H9 (cell line): Measurements from ENCODE around the gene LRRC36. TPM values are rescaled to one million over a fixed set of nuclear protein-coding genes. Genes with fewer than 3 reads are reported as not detected.

Experiments used
- DNase-seq: peaks from one replicate; pipeline ENCODE4 v3.0.0-alpha.2; 2017
- H2AFZ ChIP-seq: one replicate; pipeline ENCODE4 v1.6.1; 2013; ENCODE audit warnings: mild to moderate bottlenecking, low read length, control low read depth, moderate library complexity
- H2AK5ac ChIP-seq: 2 replicates; pipeline ENCODE4 v1.6.1; 2013; ENCODE audit warnings: low read length, control low read depth, mixed read lengths; ENCODE audit not compliant: insufficient read length
- H2BK120ac ChIP-seq: one replicate; pipeline ENCODE4 v1.6.1; 2013; ENCODE audit warnings: low read depth, mild to moderate bottlenecking, low read length, control low read depth, inconsistent platforms; ENCODE audit not compliant: poor library complexity, severe bottlenecking
- H2BK12ac ChIP-seq: 2 replicates; pipeline ENCODE4 v1.6.1; 2013; ENCODE audit warnings: low read length, control low read depth, mixed read lengths, low read depth; ENCODE audit not compliant: insufficient read length
- H2BK15ac ChIP-seq: 2 replicates; pipeline ENCODE4 v1.6.1; 2013; ENCODE audit warnings: low read depth, low read length, control low read depth
- H2BK20ac ChIP-seq: one replicate; pipeline ENCODE4 v1.6.1; 2013; ENCODE audit warnings: low read depth, mild to moderate bottlenecking, low read length, control low read depth, inconsistent platforms; ENCODE audit not compliant: poor library complexity, severe bottlenecking
- H2BK5ac ChIP-seq: 2 replicates; pipeline ENCODE4 v1.6.1; 2013; ENCODE audit warnings: low read length, control low read depth, mixed read lengths; ENCODE audit not compliant: insufficient read length
- H3K14ac ChIP-seq: 2 replicates; pipeline ENCODE4 v1.6.1; 2013; ENCODE audit warnings: low read length, control low read depth; ENCODE audit not compliant: insufficient read depth
- H3K18ac ChIP-seq: 2 replicates; pipeline ENCODE4 v1.6.1; 2013; ENCODE audit warnings: low read depth, mild to moderate bottlenecking, mixed read lengths, low read length, control low read depth; ENCODE audit not compliant: insufficient read length
- H3K23ac ChIP-seq: 2 replicates; pipeline ENCODE4 v1.6.1; 2013; ENCODE audit warnings: low read length, control low read depth, mixed read lengths, low read depth; ENCODE audit not compliant: insufficient read length
- H3K23me2 ChIP-seq: 2 replicates; pipeline ENCODE4 v1.6.1; 2013; ENCODE audit warnings: low read depth, mild to moderate bottlenecking, mixed read lengths, low read length, control low read depth; ENCODE audit not compliant: insufficient read length, poor library complexity, severe bottlenecking
- H3K27ac ChIP-seq: 2 replicates; pipeline ENCODE4 v1.5.1; 2013; ENCODE audit warnings: low read length, control low read depth, mixed read lengths, low read depth; ENCODE audit not compliant: insufficient read length
- H3K27me3 ChIP-seq: 2 replicates; pipeline ENCODE4 v1.6.1; 2013; ENCODE audit warnings: low read length, control low read depth, inconsistent platforms; ENCODE audit not compliant: insufficient read depth
- H3K4ac ChIP-seq: 2 replicates; pipeline ENCODE4 v1.6.1; 2013; ENCODE audit warnings: low read depth, mild to moderate bottlenecking, control low read depth, inconsistent platforms, low read length, moderate library complexity
- H3K4me1 ChIP-seq: 2 replicates; pipeline ENCODE4 v1.6.1; 2013; ENCODE audit warnings: low read length, control low read depth, inconsistent platforms; ENCODE audit not compliant: insufficient read depth
- H3K4me2 ChIP-seq: 2 replicates; pipeline ENCODE4 v1.6.1; 2013; ENCODE audit warnings: low read length, control low read depth, mixed read lengths; ENCODE audit not compliant: insufficient read length, insufficient read depth
- H3K56ac ChIP-seq: 2 replicates; pipeline ENCODE4 v1.6.1; 2013; ENCODE audit warnings: low read depth, mild to moderate bottlenecking, mixed read lengths, low read length, control low read depth; ENCODE audit not compliant: insufficient read length
- H3K79me1 ChIP-seq: 2 replicates; pipeline ENCODE4 v1.6.1; 2013; ENCODE audit warnings: low read depth, mild to moderate bottlenecking, moderate library complexity, low read length, control low read depth, inconsistent platforms; ENCODE audit not compliant: insufficient read depth, poor library complexity, severe bottlenecking
- H3K79me2 ChIP-seq: 2 replicates; pipeline ENCODE4 v1.6.1; 2013; ENCODE audit warnings: low read length, control low read depth, inconsistent platforms; ENCODE audit not compliant: insufficient read depth
- H3K9ac ChIP-seq: 2 replicates; pipeline ENCODE4 v1.6.1; 2013; ENCODE audit warnings: low read length, control low read depth, mixed read lengths; ENCODE audit not compliant: insufficient read length; ENCODE audit errors: extremely low read depth
- H3K9me3 ChIP-seq: one replicate; pipeline ENCODE4 v1.6.1; 2013; ENCODE audit warnings: low read depth, low read length, inconsistent platforms; ENCODE audit not compliant: control insufficient read depth
- H3T11ph ChIP-seq: one replicate; pipeline ENCODE4 v1.6.1; 2013; ENCODE audit warnings: mild to moderate bottlenecking, low read length, control low read depth, inconsistent platforms
- H4K20me1 ChIP-seq: one replicate; pipeline ENCODE4 v1.6.1; 2013; ENCODE audit not compliant: control insufficient read depth, insufficient read length, insufficient read depth
- H4K5ac ChIP-seq: 2 replicates; pipeline ENCODE4 v1.6.1; 2013; ENCODE audit warnings: low read depth, mild to moderate bottlenecking, mixed read lengths, low read length, control low read depth; ENCODE audit not compliant: insufficient read length
- H4K8ac ChIP-seq: replicated peaks from 2 replicates; pipeline ENCODE4 v1.6.1; 2013; ENCODE audit warnings: low read length, control low read depth, mixed read lengths, low read depth; ENCODE audit not compliant: insufficient read length
- H4K91ac ChIP-seq: 2 replicates; pipeline ENCODE4 v1.6.1; 2013; ENCODE audit warnings: low read depth, mild to moderate bottlenecking, moderate library complexity, mixed read lengths, low read length, control low read depth; ENCODE audit not compliant: insufficient read length
- H3K27ac Mint-ChIP-seq, 3 experiments: 2 replicates in 2 of 3; 3 replicates in 1 of 3; pipeline ENCODE4 v1.8.0; 2020 to 2021; ENCODE audit warnings: mixed read lengths in 3 of 3, mild to moderate bottlenecking in 1 of 3, moderate library complexity in 1 of 3
- H3K27me3 Mint-ChIP-seq: 2 replicates; pipeline ENCODE4 v1.8.0; 2021; ENCODE audit warnings: low read depth, mild to moderate bottlenecking, moderate library complexity, mixed read lengths
- H3K36me3 Mint-ChIP-seq, 3 experiments: 2 replicates in 2 of 3; 3 replicates in 1 of 3; pipeline ENCODE4 v1.8.0; 2020 to 2021; ENCODE audit warnings: low read depth in 3 of 3, mixed read lengths in 3 of 3; ENCODE audit not compliant: insufficient read depth in 1 of 3
- H3K4me1 Mint-ChIP-seq, 2 experiments: 2 replicates each; pipeline ENCODE4 v1.8.0; 2020; ENCODE audit warnings: mixed read lengths in 2 of 2
- H3K4me3 Mint-ChIP-seq, 2 experiments: 2 replicates in 1 of 2; 3 replicates in 1 of 2; pipeline ENCODE4 v1.8.0; 2020 to 2021; ENCODE audit warnings: mild to moderate bottlenecking in 2 of 2, mixed read lengths in 2 of 2, moderate library complexity in 1 of 2
- H3K9me3 Mint-ChIP-seq, 2 experiments: 2 replicates in 1 of 2; 3 replicates in 1 of 2; pipeline ENCODE4 v1.8.0; 2020; ENCODE audit warnings: mild to moderate bottlenecking in 2 of 2, mixed read lengths in 2 of 2, moderate library complexity in 1 of 2
- WGBS: extraction: QIAGEN DNeasy Blood & Tissue Kit; methylation state at CpG from one replicate; pipeline ENCODE4 v1.1.7; 2013; ENCODE audit warnings: missing lambda C conversion rate, low lambda C conversion rate, mixed read lengths; ENCODE audit not compliant: insufficient read length; ENCODE audit errors: extremely low coverage; 5-methylcytosine and 5-hydroxymethylcytosine counted together
- total RNA-seq: library from RNA; stranded (reverse); gene quantifications from 2 replicates; pipeline ENCODE4 v1.2.1, GENCODE V29; 2021
- TF ChIP-seq, protein P1 (sequence below): fragments of 200-600 bp; sonication (generic); conservative IDR thresholded peaks from 3 replicates; pipeline ENCODE4 v1.8.0; 2021; ENCODE audit warnings: antibody characterized with exemption, mild to moderate bottlenecking

LRRC36 gene
- total RNA-seq, 1 experiment from 2014 or later = not detected

DNA sequence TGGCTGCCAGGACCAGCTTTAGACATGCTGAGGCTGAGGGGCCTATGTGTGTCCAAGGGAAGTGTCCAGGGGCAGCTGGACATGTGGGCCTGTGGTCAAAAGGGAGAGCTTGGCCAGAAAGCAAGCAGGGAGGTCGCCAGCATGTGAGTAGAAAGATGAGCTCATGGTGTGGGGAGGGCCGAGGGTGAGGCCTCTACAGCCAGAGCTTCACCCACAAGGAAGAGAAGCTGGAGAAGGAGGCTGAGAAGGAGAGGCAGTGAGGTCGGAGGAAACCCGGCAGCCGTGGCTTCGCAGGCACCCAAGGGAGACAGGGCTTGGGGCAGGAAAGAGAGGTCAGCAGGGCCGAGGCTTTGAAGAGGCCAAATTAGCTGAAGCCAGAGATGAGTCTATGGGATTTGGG is 100.3 kb downstream of the LRRC36 start:
- H2AK5ac ChIP-seq = no peak overlapping the region
- H3K9ac ChIP-seq = no peak overlapping the region
- no peak overlapping the region for H2AFZ ChIP-seq
- no peak overlapping the region for H3K27ac Mint-ChIP-seq
- H3K27me3 ChIP-seq = no peaks in the 10 kb centered on the region; the same call in 1 of the 2 replicates
- H4K20me1 ChIP-seq = no peaks in the 10 kb centered on the region
- H3K4ac ChIP-seq = no peak overlapping the region
- peaks cover 26% of the 10 kb centered on the region for H3K4me1 ChIP-seq
- H3K4me2 ChIP-seq = no peak overlapping the region
- H3K27ac ChIP-seq = no peak overlapping the region
- H3K9me3 ChIP-seq = no peaks in the 10 kb centered on the region
- no peaks in the 10 kb centered on the region for H3K79me1 ChIP-seq
- H3K4me3 Mint-ChIP-seq = no peak overlapping the region; a peak in 1 of 5 replicates
- peaks cover 13% of the 10 kb centered on the region for H3K23me2 ChIP-seq
- H3K14ac ChIP-seq = no peak overlapping the region; the same call in 1 of the 2 replicates
- no peaks in the 10 kb centered on the region; a peak in 1 of 7 replicates for H3K36me3 Mint-ChIP-seq
- H4K91ac ChIP-seq = no peak overlapping the region
- no peaks in the 10 kb centered on the region; the same call in 1 of the 2 replicates for H3K79me2 ChIP-seq
- H2BK120ac ChIP-seq = no peak overlapping the region
- no peak for DNase-seq
- TF ChIP-seq, protein P1, sequence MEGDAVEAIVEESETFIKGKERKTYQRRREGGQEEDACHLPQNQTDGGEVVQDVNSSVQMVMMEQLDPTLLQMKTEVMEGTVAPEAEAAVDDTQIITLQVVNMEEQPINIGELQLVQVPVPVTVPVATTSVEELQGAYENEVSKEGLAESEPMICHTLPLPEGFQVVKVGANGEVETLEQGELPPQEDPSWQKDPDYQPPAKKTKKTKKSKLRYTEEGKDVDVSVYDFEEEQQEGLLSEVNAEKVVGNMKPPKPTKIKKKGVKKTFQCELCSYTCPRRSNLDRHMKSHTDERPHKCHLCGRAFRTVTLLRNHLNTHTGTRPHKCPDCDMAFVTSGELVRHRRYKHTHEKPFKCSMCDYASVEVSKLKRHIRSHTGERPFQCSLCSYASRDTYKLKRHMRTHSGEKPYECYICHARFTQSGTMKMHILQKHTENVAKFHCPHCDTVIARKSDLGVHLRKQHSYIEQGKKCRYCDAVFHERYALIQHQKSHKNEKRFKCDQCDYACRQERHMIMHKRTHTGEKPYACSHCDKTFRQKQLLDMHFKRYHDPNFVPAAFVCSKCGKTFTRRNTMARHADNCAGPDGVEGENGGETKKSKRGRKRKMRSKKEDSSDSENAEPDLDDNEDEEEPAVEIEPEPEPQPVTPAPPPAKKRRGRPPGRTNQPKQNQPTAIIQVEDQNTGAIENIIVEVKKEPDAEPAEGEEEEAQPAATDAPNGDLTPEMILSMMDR = no peak
- no peak overlapping the region for H2BK12ac ChIP-seq
- no peak overlapping the region for H2BK5ac ChIP-seq
- no peak overlapping the region for H2BK20ac ChIP-seq
- no peaks in the 10 kb centered on the region for H3K9me3 Mint-ChIP-seq
- H3K18ac ChIP-seq = no peak overlapping the region
- H4K8ac ChIP-seq = no peak overlapping the region
- H3K27me3 Mint-ChIP-seq = peaks cover 16% of the 10 kb centered on the region
- WGBS = no CpG with 5 or more reads among the region's 7 CpGs
- no peak overlapping the region for H3K23ac ChIP-seq
- peaks cover 72% of the 10 kb centered on the region in 2 experiments for H3K4me1 Mint-ChIP-seq
- H3K56ac ChIP-seq = no peak overlapping the region
- H3T11ph ChIP-seq = no peak overlapping the region
- H4K5ac ChIP-seq = no peak overlapping the region
- no peak overlapping the region for H2BK15ac ChIP-seq
